NCI-H446 treated with DMSO at 0.1 percent for 48 hours (cell line): ENCODE data around the gene PDLIM3.

Experiments used
- DNase-seq: peaks from one replicate; lab custom pipeline; 2025; lab: John Stamatoyannopoulos, UW

PDLIM3 gene

GRCh38 chr4:185470501-185471195 lies 64.7 kb downstream of the PDLIM3 start:
- no peak for DNase-seq

- DNase-seq: no peak
Observed at GRCh38 chr4:185469580-185470154, 65.6 kb downstream of the PDLIM3 start.

GRCh38 chr4:185468999-185469398 lies 66.3 kb downstream of the PDLIM3 start:
- no peak for DNase-seq

GRCh38 chr4:185467991-185468390 lies 67.3 kb downstream of the PDLIM3 start:
- no peak for DNase-seq

GRCh38 chr4:185467101-185467500 lies 68.2 kb downstream of the PDLIM3 start:
- DNase-seq: no peak

- DNase-seq: no peak
Observed at GRCh38 chr4:185465707-185466106, 69.6 kb downstream of the PDLIM3 start.

- DNase-seq: no peak
Observed at GRCh38 chr4:185464887-185465286, 70.4 kb downstream of the PDLIM3 start.

- no peak for DNase-seq
Observed at GRCh38 chr4:185464183-185464582, 71.1 kb downstream of the PDLIM3 start.

- no peak for DNase-seq
Observed at GRCh38 chr4:185463541-185463940, 71.8 kb downstream of the PDLIM3 start.

GRCh38 chr4:185461565-185461964 lies 73.7 kb downstream of the PDLIM3 start:
- DNase-seq: no peak

GRCh38 chr4:185457136-185457535 lies 78.2 kb downstream of the PDLIM3 start:
- DNase-seq: no peak

- DNase-seq: no peak
Observed at GRCh38 chr4:185456131-185456530, 79.2 kb downstream of the PDLIM3 start.
